SJCRH30 (cell line): ENCODE data around the gene EFR3B. TPM values are rescaled to one million over a fixed set of nuclear protein-coding genes. Genes with fewer than 3 reads are reported as not detected.

Source experiments
- DNase-seq, 2 experiments: peaks; one replicate each; pipeline ENCODE4 v3.0.0-alpha.2; 2015 to 2020
- H3K27ac ChIP-seq: fragments of 250-450 bp; sonication (Bioruptor Pico); 2 replicates; pipeline ENCODE4 v1.5.1; 2020; ENCODE audit warnings: mild to moderate bottlenecking, moderate library complexity
- H3K27me3 ChIP-seq: fragments of 250-450 bp; sonication (Bioruptor Pico); 2 replicates; pipeline ENCODE4 v1.5.1; 2020; ENCODE audit warnings: mild to moderate bottlenecking, moderate library complexity
- H3K36me3 ChIP-seq: fragments of 250-450 bp; sonication (Bioruptor Pico); 2 replicates; pipeline ENCODE4 v1.5.1; 2020; ENCODE audit warnings: mild to moderate bottlenecking, moderate library complexity
- H3K4me1 ChIP-seq: fragments of 250-450 bp; sonication (Bioruptor Pico); 2 replicates; pipeline ENCODE4 v1.5.1; 2020; ENCODE audit warnings: mild to moderate bottlenecking, moderate library complexity
- H3K4me3 ChIP-seq: fragments of 250-450 bp; sonication (Bioruptor Pico); 2 replicates; pipeline ENCODE4 v1.5.1; 2020; ENCODE audit warnings: mild to moderate bottlenecking, moderate library complexity
- H3K9me3 ChIP-seq: fragments of 250-450 bp; sonication (Bioruptor Pico); replicated peaks from 2 replicates; pipeline ENCODE4 v1.5.1; 2020; ENCODE audit warnings: mild to moderate bottlenecking, moderate library complexity
- total RNA-seq: library from RNA; depleted of rRNA; stranded (reverse); fragments of >200 nt; shearing (Covaris generic); gene quantifications from 2 replicates; pipeline ENCODE4 v1.2.3, GENCODE V29; 2014

Gene EFR3B
- total RNA-seq, 1 experiment from 2014 or later: 4.2 TPM

DNA sequence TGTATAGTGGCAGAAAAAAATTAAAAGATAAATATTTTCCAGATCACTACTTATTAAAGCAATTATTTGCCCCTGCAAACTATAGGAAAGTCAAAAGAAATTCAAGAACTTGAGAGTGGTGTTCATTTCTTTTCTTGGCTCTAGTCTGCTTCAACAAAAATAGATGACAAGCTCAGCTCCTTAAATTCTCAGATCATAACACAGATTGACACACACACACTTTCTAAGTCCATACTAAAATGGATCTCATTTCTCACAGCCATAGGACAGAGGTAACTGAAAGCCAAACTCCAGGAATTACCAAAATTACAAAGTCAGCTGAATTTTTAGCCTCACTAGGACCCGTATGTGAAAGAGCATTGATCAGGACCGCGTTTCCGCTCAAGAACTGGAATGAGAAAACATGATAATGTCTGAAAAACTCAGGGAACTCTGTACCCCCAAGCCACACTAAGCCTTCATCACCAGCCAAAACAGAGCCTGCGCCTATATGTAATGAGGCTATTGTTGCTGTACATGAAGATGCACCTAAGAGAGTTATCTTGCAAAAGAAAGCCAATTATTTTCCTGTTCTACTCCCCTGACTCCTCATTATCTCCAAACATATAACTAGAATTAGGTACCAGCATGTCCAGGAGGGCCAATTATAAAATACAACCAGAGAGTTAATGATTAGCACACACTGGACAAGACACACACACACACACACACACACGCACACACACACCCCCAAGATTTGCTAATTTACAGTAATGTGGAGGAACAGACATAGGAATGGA lies 16.5 kb upstream of the EFR3B start:
- Histone ChIP-seq H3K4me1 (peaks cover 4% of the 10 kb centered on the region; the same call in 1 of the 2 replicates), H3K36me3 (no peaks in the 10 kb centered on the region), H3K27me3 (0 out of 2 replicates have a peak, but pooled peaks cover 3% of the 10 kb centered on the region), H3K27ac (no peak overlapping the region), H3K9me3 (no peaks in the 10 kb centered on the region), H3K4me3 (no peak overlapping the region)
- DNase-seq: no peak

DNA sequence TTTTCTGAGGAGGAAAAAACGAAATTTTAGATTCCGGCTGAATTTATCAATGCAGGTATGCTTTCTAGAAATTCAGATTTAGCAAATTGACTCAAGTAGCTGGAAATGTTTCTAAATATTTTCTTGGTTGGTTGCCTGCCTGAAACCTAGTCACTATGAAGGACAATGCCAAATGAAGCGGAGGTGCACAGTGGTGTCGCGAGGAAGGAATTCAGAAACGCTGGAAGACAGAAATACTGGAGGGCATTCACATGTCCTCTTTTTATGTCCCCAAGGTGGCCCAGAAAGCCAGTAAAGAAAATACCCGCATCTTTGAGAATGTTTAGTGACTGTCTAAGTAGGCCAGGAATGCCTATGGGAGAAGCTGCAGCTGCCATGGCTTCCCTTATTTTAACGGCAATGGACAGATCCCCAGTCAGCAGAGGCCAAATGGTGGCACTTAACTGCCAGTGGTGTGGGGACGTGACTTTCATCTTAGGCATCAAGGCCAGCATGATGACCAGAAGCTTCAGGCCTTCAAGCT lies 15.8 kb upstream of the EFR3B start:
- peaks cover 4% of the 10 kb centered on the region; the same call in 1 of the 2 replicates for H3K4me1 ChIP-seq
- no peaks in the 10 kb centered on the region for H3K36me3 ChIP-seq
- H3K27ac ChIP-seq: no peak overlapping the region
- no peak for DNase-seq
- H3K9me3 ChIP-seq: no peaks in the 10 kb centered on the region
- H3K4me3 ChIP-seq: no peak overlapping the region
- H3K27me3 ChIP-seq: 0 out of 2 replicates have a peak, but pooled peaks cover 3% of the 10 kb centered on the region

DNA sequence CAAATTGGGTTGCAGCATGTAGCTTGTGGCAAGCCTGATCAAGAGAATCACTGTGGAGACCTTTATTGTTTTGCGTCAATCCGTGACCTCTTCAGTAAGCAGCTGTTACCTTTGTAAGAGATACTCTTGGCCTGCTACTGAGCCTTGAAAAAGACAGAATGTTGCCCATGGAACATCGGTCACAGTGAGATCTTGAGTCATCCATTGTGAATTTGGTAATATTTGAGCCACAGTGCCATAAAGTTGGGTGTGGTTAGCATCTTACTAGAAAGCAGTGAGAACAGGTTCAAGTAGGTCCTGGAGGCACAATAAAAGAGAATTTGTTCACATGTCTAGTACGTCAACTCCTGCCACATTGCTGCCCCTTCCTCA lies 12.7 kb upstream of the EFR3B start:
- H3K27ac ChIP-seq: no peak overlapping the region
- DNase-seq: peak; percentile 23 to 60
- peaks cover 4% of the 10 kb centered on the region; the same call in 1 of the 2 replicates for H3K4me1 ChIP-seq

DNA sequence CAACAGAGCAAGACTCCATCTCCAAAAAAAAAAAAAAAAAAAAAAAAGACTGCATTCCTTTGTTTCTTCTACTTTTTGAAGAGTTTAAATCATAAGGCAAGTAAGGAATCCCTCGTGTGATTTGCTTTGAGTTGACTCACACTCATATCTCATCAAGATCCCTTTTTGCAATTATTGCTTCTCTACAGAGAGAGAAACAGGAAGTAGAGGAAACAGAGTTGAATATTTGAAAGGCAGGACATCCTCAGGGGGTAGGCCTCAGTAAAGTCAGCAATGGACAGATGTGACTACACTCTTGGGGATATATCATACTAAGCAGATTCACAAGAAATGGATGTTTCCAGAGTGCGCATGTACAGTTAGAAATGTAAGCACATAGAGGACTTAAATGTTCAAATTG lies 11.2 kb upstream of the EFR3B start:
- DNase-seq: no peak
- Histone ChIP-seq H3K9me3 (no peaks in the 10 kb centered on the region), H3K4me3 (no peak overlapping the region), H3K27ac (no peak overlapping the region), H3K36me3 (no peaks in the 10 kb centered on the region), H3K4me1 (peaks cover 5% of the 10 kb centered on the region; the same call in 1 of the 2 replicates), H3K27me3 (no peaks in the 10 kb centered on the region)

More for the DNA sequence above, 12.7 kb upstream of the EFR3B start:
- no peaks in the 10 kb centered on the region for H3K9me3 ChIP-seq
- H3K4me3 ChIP-seq: no peak overlapping the region
- H3K36me3 ChIP-seq: no peaks in the 10 kb centered on the region
- 0 out of 2 replicates have a peak, but pooled peaks cover under 1% of the 10 kb centered on the region for H3K27me3 ChIP-seq

DNA sequence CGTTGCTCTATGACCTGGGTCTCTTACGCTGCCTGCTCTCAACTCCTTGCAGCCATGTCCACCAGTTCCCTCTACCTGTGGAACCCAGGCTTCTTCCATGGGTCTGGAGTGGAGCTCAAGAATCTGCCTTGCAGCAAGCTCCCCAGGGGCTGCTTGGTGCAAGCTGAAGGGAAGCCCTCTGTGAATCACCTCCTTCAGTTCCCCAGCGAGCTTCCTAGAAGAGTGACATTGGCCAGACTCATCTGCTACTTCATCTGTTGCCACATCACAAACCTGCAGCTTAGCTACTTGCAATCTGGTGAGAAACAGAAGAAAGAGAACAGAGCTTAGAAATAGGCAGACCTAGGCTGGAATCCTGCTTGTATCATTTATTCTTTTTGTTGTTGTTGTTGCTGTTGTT lies 9.8 kb upstream of the EFR3B start:
- Histone ChIP-seq H3K4me3 (no peak overlapping the region), H3K9me3 (no peaks in the 10 kb centered on the region), H3K27me3 (no peaks in the 10 kb centered on the region), H3K4me1 (peaks cover 12% of the 10 kb centered on the region; the same call in 1 of the 2 replicates), H3K36me3 (no peaks in the 10 kb centered on the region), H3K27ac (no peak overlapping the region)
- DNase-seq: no peak

DNA sequence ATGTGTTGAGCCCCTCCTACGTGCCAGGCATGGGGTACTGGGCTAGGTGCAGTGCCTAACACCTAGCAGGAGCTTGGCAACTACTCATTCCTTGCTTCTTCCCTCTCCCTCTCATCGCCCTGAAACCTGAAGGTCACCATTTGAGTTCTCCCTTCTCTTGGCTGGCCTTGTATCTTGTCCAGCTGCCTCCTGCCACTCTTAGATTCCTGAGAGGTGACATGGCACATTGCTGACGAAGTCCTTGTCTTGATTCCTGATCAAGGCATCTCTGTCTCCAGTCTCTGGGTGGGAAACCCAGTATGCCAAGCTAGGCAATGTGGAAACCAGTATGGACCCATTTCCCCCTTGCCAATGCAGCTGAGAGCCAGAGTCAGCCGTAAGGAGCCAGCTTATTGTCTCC lies 9.0 kb upstream of the EFR3B start:
- Histone ChIP-seq H3K9me3 (no peaks in the 10 kb centered on the region), H3K27me3 (no peaks in the 10 kb centered on the region), H3K4me1 (peaks cover 12% of the 10 kb centered on the region; the same call in 1 of the 2 replicates), H3K27ac (no peak overlapping the region), H3K4me3 (no peak overlapping the region), H3K36me3 (no peaks in the 10 kb centered on the region)
- DNase-seq: no peak

DNA sequence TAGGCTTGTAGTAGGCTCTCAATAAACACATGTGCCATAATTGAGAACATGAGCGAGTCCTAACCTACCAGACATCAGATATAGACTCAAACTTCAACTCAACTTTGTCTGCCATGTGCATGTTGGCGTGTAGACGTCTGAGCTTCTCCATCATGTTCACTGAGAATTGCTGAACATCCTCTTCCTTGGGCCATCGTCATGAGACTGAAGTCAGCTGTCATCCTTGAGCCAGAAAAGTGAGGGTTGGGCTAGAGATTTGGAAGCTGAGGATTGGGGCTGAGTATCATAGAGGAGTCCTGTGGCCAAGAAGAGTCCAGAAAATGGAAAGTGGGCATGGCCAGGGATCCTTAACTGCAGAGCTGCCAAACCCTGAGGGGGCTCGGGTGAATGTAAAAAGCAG lies 7.8 kb upstream of the EFR3B start:
- Histone ChIP-seq H3K27ac (no peak overlapping the region), H3K27me3 (no peaks in the 10 kb centered on the region), H3K9me3 (no peaks in the 10 kb centered on the region), H3K4me1 (peaks cover 9% of the 10 kb centered on the region; the same call in 1 of the 2 replicates), H3K4me3 (no peak overlapping the region), H3K36me3 (no peaks in the 10 kb centered on the region)
- no peak for DNase-seq

DNA sequence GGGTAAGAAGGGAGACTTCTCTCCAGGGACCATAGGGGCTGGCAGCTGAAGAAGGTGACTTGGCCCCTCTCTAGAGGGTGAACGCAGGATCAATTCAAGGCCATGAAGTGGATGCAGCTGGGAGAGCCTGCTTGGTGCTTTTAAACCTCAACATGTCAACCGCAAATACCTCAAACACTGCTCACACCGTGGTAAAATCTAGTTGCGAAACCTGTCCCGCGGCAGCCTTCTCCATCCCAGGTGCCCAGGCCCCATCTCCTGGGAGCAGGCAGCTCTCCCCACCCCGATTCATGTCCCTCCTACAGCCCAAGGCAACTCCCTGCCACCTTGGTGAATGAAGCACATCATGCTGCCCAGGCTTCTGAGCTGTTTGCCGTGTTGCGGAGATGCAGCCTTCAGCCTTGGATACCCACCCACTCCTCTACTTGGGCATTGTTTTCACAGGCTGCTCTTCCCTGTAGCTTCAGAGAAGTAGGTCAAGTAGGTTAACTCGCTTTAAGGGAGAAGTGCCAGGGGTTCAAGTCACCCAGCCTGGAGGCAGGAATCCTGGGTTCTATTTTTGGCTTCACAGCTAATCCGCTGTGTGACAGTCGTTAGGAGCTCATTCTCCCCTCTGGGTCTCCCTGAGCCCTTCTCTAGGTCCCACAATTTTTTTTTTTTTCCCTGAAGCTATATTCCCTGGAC lies 6.2 kb upstream of the EFR3B start:
- Histone ChIP-seq H3K4me1 (peaks cover 9% of the 10 kb centered on the region; the same call in 1 of the 2 replicates), H3K27ac (no peak overlapping the region), H3K27me3 (no peaks in the 10 kb centered on the region), H3K36me3 (no peaks in the 10 kb centered on the region), H3K4me3 (no peak overlapping the region), H3K9me3 (no peaks in the 10 kb centered on the region)
- DNase-seq: no peak

DNA sequence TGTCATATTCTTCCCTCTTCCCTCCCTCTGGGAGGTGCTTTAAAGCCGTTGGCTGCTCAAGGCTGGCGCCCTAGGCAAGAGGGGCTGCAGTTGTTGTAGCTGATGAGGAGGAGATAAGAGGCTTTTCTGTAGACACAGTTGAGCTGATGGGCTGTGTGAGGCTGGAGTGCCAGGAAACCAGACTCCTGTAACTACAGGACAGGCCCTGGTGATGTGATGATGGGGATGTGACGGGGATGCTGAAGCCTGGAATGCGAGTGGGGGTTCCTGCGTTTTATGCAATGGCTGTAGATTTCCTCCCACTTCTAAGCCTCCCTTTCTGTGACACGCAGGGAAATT lies 5.7 kb upstream of the EFR3B start:
- no peak overlapping the region for H3K27ac ChIP-seq
- no peaks in the 10 kb centered on the region for H3K27me3 ChIP-seq
- H3K4me1 ChIP-seq: peaks cover 9% of the 10 kb centered on the region; the same call in 1 of the 2 replicates
- H3K4me3 ChIP-seq: no peak overlapping the region
- DNase-seq: peak; percentile 65 to 76
- no peaks in the 10 kb centered on the region for H3K9me3 ChIP-seq
- no peaks in the 10 kb centered on the region for H3K36me3 ChIP-seq

DNA sequence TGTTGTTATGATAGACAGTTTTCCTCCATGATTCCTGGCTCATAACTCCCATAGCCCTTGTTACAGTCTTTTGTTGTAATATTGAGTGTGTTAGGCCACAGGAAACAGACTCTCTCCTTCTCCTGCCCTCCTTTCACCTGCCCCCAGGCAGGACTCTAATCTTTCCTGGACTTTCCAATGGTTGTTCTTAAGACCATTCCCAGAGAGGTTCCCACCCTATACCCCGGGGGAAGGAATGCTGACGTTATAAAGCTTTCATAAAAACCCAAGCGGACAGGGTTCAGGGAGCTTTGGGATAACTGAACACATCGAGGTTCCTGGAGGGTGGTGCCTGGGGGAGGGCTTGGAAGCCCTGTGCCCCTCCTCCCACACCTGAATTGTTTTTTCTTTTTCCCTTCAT lies 2.8 kb upstream of the EFR3B start:
- no peak for DNase-seq

DNA sequence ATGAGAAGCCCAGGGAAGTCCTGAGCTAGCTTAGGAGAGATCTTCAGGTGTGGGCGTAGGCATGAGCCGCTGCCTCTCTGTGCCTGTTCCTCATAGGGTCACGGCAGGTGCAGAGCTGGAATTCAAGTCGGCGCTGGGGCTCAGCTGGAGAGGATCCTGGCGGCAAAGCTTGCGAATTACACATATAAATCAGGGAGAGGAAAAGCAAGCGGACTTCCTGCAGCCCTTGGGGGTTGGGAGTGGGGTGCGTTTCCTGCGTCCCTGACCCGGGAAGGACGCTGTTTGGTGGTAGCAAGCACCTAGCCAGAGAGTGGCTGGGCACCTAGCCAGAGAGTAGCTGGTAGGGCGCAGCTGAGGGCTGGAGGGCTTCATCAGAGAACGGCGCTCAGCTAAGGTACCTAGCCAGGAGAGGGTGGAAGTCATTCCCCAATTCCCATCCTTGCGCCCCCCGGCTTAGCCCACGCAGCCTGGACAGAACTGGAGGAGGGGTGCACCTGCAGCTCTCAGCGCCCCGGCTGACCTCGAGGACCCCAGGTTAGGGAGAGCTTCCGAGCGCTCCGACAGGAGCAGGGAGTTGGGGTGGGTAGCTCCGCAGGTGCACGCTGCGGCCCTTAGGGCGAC lies 459 bp upstream of the EFR3B start:
- no peaks in the 10 kb centered on the region for H3K9me3 ChIP-seq
- peak; percentile 67 to 75 for DNase-seq
- no peak overlapping the region for H3K27ac ChIP-seq
- peaks cover 6% of the 10 kb centered on the region for H3K4me1 ChIP-seq
- no peaks in the 10 kb centered on the region for H3K27me3 ChIP-seq
- H3K36me3 ChIP-seq: no peaks in the 10 kb centered on the region
- peak overlapping the region; percentile 82 for H3K4me3 ChIP-seq

More for the DNA sequence above, 2.8 kb upstream of the EFR3B start:
- Histone ChIP-seq H3K4me3 (no peak overlapping the region), H3K9me3 (no peaks in the 10 kb centered on the region), H3K27me3 (no peaks in the 10 kb centered on the region), H3K36me3 (no peaks in the 10 kb centered on the region), H3K27ac (no peak overlapping the region), H3K4me1 (peaks cover 12% of the 10 kb centered on the region)

DNA sequence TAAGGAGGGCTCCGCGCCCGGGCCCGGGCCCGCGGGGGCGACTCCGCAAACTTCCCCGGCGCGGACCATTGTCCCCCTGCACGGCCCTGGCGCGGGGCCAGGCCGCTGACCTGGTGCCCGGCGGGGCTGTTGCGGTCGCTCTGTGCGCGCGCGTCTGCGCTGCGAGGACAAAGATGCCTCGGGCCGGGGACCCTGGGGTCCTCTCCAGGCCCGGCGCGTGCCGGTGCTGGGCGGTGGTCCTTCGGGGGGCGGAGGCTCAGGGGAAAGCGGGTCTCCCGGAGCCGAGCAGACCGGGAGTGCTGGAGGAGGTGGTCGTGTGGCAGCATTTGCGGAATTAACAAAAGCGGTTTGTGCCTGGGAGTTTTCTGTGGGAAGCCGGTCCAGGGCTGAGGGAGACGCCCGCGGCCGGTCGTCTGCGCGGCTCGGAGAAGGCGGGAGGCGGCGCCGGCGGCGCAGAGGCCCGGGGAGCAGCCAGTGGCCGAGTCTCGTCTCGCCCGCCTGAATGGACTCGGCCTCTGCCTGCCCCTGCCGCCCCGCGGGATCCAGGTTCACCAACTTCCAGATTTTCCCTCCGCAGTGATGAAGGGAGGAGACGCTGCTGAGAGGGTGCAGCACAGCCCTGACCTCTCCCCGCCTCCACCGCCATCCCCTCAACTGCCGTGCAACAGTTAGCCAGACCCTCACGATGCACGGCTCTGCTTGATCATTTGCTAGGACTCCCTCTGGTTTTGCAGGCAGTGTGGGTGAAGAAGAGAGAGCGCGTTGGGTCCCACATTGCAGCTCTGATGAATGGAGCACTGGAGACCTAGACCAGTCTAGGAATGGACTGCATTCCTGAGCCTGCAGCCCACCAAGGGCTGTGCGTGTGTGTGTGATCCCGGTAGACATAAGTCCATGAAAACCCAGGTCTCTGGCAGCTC lies 705 bp downstream of the EFR3B start:
- no peaks in the 10 kb centered on the region for H3K27me3 ChIP-seq
- H3K27ac ChIP-seq: peak overlapping the region; percentile 31
- H3K9me3 ChIP-seq: no peaks in the 10 kb centered on the region
- peak overlapping the region; percentile 82 for H3K4me3 ChIP-seq
- peaks cover 4% of the 10 kb centered on the region for H3K4me1 ChIP-seq
- peak; percentile 64 to 75 for DNase-seq
- no peaks in the 10 kb centered on the region for H3K36me3 ChIP-seq

DNA sequence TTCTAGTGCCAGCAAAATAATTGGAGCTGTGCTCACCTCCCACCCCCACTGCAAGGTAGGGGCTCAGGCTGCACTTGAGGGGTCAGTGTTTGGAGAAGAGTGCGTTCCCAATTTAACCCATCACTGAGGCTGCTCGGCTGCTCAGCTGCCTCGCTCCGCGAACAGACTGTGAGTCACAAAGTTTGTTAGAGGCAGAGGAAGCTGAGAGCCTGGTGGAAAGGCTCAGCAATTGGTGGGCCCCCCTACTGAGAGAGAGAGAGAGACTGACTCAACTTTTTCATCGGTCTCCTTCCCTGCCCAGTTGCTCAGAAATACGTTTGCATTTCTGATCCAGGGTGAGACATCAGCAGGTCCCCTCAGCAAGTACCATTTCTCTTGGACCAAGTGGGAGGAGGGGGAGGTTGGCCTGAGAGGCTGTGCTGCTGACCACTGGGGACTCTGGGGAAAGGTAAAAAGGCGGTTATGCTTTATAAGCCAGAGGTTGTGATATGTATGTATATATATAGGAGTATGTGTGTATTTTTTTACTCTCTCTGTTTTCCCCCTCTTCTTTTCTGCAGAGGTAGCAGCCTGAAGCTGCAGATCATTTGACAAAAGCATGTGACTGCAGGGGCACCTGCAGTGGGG lies 1.5 kb downstream of the EFR3B start:
- Histone ChIP-seq H3K36me3 (no peaks in the 10 kb centered on the region), H3K4me1 (peaks cover 4% of the 10 kb centered on the region), H3K4me3 (peak overlapping the region; percentile 82), H3K27me3 (no peaks in the 10 kb centered on the region), H3K27ac (no peak overlapping the region), H3K9me3 (no peaks in the 10 kb centered on the region)
- DNase-seq: peak; percentile 73 to 78

DNA sequence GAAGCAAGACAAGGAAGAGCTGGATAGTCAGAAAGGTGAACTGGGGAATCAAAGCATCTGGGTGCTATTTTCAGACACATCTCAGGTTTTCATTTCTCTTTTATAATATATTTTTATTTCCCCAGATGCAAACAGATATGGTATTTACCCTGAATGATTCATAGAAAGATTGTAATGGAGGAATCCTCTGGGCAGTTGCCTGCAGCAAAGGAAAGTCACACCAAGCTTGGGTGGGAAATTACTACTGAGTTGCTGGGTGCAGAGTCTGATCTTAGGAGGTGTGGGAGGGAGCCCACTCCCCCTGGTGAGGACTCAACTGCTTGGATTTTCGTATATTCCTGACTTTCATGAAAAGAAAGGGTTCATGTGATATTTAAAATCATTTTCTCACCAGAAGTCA lies 2.1 kb downstream of the EFR3B start:
- Histone ChIP-seq H3K27me3 (no peaks in the 10 kb centered on the region), H3K27ac (no peak overlapping the region), H3K4me3 (no peak overlapping the region), H3K36me3 (no peaks in the 10 kb centered on the region), H3K9me3 (no peaks in the 10 kb centered on the region), H3K4me1 (peaks cover 4% of the 10 kb centered on the region)
- DNase-seq: no peak
